ENCODE data around the gene IQSEC1. TPM values are rescaled to one million over a fixed set of nuclear protein-coding genes. Genes with fewer than 3 reads are reported as not detected.

Gene IQSEC1
- total and polyA plus RNA-seq, 2 experiments from 2014 or later = 8.0 to 51.9 TPM

DNA sequence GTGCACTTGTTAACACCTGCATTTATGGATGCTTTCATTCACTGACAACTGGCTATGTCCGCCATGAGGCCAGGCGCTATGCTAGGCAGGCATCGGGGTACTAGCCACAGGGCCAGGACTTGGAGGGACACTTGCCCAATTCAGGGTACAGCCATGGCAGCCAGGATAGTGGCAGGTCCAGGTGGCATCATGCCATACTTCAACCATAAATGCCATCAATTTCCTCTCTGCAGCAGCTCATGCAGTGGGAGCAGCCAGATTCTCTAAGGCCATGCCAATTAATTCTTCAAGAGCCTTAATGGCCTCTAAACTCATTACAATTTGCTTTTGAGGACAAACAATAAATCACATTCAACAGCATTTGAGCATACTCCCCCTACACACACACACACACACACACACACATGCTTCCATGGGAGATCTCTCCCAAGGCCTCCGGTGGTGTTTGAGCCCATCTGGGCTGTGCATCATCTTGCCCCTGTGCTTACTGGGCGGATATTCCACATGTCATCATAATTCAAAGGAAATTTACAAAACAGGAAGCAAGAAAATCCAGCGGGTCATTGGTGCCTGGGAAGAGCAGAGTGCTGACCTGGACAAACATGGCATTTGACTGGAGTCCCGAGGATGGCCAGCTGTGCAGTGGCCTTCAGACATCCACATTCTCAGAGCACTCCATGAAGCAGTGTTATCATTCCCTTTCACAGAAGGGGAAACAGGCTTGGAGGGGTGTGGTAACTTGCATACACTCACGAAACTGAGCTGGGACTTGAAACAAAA, 109.1 kb downstream of the IQSEC1 start (continued):
- TF ChIP-seq, protein P1, sequence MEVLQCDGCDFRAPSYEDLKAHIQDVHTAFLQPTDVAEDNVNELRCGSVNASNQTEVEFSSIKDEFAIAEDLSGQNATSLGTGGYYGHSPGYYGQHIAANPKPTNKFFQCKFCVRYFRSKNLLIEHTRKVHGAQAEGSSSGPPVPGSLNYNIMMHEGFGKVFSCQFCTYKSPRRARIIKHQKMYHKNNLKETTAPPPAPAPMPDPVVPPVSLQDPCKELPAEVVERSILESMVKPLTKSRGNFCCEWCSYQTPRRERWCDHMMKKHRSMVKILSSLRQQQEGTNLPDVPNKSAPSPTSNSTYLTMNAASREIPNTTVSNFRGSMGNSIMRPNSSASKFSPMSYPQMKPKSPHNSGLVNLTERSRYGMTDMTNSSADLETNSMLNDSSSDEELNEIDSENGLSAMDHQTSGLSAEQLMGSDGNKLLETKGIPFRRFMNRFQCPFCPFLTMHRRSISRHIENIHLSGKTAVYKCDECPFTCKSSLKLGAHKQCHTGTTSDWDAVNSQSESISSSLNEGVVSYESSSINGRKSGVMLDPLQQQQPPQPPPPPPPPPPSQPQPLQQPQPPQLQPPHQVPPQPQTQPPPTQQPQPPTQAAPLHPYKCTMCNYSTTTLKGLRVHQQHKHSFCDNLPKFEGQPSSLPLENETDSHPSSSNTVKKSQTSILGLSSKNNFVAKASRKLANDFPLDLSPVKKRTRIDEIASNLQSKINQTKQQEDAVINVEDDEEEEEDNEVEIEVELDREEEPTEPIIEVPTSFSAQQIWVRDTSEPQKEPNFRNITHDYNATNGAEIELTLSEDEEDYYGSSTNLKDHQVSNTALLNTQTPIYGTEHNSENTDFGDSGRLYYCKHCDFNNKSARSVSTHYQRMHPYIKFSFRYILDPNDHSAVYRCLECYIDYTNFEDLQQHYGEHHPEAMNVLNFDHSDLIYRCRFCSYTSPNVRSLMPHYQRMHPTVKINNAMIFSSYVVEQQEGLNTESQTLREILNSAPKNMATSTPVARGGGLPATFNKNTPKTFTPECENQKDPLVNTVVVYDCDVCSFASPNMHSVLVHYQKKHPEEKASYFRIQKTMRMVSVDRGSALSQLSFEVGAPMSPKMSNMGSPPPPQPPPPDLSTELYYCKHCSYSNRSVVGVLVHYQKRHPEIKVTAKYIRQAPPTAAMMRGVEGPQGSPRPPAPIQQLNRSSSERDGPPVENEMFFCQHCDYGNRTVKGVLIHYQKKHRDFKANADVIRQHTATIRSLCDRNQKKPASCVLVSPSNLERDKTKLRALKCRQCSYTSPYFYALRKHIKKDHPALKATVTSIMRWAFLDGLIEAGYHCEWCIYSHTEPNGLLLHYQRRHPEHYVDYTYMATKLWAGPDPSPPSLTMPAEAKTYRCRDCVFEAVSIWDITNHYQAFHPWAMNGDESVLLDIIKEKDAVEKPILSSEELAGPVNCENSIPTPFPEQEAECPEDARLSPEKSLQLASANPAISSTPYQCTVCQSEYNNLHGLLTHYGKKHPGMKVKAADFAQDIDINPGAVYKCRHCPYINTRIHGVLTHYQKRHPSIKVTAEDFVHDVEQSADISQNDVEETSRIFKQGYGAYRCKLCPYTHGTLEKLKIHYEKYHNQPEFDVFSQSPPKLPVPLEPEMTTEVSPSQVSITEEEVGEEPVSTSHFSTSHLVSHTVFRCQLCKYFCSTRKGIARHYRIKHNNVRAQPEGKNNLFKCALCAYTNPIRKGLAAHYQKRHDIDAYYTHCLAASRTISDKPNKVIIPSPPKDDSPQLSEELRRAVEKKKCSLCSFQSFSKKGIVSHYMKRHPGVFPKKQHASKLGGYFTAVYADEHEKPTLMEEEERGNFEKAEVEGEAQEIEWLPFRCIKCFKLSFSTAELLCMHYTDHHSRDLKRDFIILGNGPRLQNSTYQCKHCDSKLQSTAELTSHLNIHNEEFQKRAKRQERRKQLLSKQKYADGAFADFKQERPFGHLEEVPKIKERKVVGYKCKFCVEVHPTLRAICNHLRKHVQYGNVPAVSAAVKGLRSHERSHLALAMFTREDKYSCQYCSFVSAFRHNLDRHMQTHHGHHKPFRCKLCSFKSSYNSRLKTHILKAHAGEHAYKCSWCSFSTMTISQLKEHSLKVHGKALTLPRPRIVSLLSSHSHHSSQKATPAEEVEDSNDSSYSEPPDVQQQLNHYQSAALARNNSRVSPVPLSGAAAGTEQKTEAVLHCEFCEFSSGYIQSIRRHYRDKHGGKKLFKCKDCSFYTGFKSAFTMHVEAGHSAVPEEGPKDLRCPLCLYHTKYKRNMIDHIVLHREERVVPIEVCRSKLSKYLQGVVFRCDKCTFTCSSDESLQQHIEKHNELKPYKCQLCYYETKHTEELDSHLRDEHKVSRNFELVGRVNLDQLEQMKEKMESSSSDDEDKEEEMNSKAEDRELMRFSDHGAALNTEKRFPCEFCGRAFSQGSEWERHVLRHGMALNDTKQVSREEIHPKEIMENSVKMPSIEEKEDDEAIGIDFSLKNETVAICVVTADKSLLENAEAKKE (CRISPR knock-in tag; IDR thresholded peaks at IDR 0.05) = no peak
- no peak for TF ChIP-seq ZNF331 (CRISPR knock-in tag; IDR thresholded peaks at IDR 0.05; ENCODE audit: low read depth)
- TF ChIP-seq, protein P2, sequence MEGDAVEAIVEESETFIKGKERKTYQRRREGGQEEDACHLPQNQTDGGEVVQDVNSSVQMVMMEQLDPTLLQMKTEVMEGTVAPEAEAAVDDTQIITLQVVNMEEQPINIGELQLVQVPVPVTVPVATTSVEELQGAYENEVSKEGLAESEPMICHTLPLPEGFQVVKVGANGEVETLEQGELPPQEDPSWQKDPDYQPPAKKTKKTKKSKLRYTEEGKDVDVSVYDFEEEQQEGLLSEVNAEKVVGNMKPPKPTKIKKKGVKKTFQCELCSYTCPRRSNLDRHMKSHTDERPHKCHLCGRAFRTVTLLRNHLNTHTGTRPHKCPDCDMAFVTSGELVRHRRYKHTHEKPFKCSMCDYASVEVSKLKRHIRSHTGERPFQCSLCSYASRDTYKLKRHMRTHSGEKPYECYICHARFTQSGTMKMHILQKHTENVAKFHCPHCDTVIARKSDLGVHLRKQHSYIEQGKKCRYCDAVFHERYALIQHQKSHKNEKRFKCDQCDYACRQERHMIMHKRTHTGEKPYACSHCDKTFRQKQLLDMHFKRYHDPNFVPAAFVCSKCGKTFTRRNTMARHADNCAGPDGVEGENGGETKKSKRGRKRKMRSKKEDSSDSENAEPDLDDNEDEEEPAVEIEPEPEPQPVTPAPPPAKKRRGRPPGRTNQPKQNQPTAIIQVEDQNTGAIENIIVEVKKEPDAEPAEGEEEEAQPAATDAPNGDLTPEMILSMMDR (conservative IDR thresholded peaks at IDR 0.05; ENCODE audit: low read depth in 2 of 2) = no peak

DNA sequence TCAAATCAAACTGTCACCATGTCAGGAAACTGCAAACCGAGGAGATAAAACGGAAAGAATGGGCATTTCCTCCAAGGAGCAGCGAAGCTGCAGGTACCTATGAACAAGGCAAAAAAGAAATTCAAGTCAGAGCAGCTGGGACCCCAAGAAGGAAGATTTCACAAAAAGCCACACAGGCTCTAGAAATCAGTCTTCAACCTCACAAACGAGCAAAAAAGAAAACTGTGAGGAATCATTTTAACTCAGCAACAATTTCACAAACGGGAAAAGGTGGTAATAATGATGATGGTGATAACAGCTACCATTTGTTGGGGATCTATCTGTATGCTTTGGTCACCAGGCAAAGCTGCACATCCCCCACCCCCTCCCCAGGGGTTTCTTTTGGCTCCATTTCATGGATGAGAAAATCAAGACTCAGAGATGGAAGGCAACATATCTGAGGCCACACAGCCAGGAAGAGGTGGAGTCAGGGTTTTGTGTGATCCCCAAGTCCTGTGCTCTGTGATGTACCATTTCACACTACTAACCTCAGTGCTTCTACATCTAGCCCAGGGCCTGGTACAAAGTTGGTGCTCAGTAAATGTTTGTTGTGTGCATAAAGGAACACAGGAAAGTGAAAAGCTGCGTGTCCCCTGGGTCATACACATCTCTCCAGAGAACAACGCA, 109.9 kb downstream of the IQSEC1 start:
- Mint-ChIP-seq H3K36me3 (ENCODE audit: low read depth) (no peaks in the 10 kb centered on the region), H3K4me1 (peaks cover 47% of the 10 kb centered on the region), H3K4me3 (no peak overlapping the region), H3K27ac (no peak overlapping the region), H3K27me3 (ENCODE audit: insufficient read depth, low read depth, poor library complexity) (peaks cover 27% of the 10 kb centered on the region), H3K9me3 (no peaks in the 10 kb centered on the region)
- Histone ChIP-seq H3K4me1 (ENCODE audit: insufficient read depth) (peaks cover 32% of the 10 kb centered on the region; the same call in 1 of the 2 replicates), H3K9me2 (ENCODE audit: insufficient read depth) (no peaks in the 10 kb centered on the region), H4K20me1 (replicated peaks; ENCODE audit: insufficient read depth) (peaks cover 24% of the 10 kb centered on the region; the same call in 1 of the 2 replicates), H3K36me3 (ENCODE audit: insufficient read depth) (no peaks in the 10 kb centered on the region), H3F3A (replicated peaks; ENCODE audit: low read depth) (no peaks in the 10 kb centered on the region), H3K4me3 (no peak overlapping the region), H3K27me3 (ENCODE audit: insufficient read depth) (no peaks in the 10 kb centered on the region), H2AFZ (no peak overlapping the region), H3K4me2 (no peak overlapping the region), H3K79me2 (replicated peaks; ENCODE audit: insufficient read depth) (peaks cover 85% of the 10 kb centered on the region), H3K27ac (ENCODE audit: low read depth) (no peak overlapping the region)
- DNase-seq (ENCODE audit: low spot score) (no peak), ATAC-seq (no peak)
- TF ChIP-seq STAT1 (IDR thresholded peaks at IDR 0.05; ENCODE audit: unreplicated experiment) (no peak), ZNF331 (CRISPR knock-in tag; IDR thresholded peaks at IDR 0.05; ENCODE audit: low read depth) (no peak), ZNF114 (CRISPR knock-in tag; IDR thresholded peaks at IDR 0.05) (no peak), POLR2AphosphoS5 (IDR thresholded peaks at IDR 0.05; ENCODE audit: low read depth) (no peak)
- TF ChIP-seq, protein P2 (conservative IDR thresholded peaks at IDR 0.05; ENCODE audit: low read depth in 2 of 2) = no peak
